GM21717 (cell line): ENCODE measurements around the gene SDHA.

ENCODE experiments used
- ATAC-seq: cut with Tn5 transposase; IDR thresholded peaks from one replicate; pipeline ENCODE4 v1.9.1; 2021; ENCODE audit warnings: mild to moderate bottlenecking, moderate library complexity; ENCODE audit not compliant: unreplicated experiment

The SDHA gene

DNA sequence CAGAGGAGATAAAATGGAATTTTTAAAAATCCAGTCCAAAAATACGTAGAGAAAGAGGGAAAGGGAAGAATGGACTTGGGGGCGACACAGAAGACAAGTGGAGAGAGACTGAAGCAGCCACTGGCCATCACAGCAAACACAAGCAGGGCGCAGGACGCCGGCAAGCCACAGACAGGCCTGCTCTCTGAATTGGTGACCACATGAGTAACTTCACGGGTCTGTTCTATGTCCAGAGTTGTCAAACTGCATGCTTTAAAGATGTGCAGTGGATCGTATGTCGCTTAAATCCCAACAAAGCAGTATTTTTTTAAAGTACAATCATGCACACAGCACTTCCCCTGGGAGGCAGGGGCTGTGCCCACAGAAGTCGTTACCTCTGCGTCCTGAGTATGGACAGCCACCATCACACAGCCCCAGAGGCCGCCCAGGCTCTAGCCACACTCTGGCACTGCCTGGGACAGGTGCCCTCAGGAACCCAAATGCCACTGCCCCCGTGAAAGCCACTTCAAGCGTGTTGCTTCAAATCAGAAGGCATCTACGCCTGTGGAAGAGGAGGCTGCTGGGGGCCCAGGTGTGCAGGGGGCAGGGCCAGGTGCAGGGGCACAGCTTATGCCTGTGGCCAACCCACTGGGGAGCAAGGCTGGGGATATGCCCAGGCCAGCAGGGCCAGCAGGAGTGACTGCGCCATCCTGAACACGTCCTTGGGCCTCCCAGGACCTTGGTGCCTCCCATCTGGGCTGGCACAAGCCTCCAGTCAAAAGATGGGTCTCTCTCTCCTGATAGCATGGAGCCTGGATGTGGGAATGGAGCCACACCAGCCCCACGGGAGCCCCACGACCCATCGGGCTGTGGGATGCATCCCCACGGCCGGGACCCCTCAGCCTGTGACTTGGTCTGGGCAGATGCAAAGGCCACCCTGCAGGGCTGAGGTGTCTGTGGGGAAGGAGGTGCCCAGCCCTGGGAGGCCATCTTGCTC is 32.7 kb upstream of the SDHA start:
- ATAC-seq, result no peak

- no peak for ATAC-seq
These were observed 31.8 kb upstream of the SDHA start for GRCh38 chr5:186091-187041.

GRCh38 chr5:187042-187431 is 31.1 kb upstream of the SDHA start:
- ATAC-seq, result no peak

DNA sequence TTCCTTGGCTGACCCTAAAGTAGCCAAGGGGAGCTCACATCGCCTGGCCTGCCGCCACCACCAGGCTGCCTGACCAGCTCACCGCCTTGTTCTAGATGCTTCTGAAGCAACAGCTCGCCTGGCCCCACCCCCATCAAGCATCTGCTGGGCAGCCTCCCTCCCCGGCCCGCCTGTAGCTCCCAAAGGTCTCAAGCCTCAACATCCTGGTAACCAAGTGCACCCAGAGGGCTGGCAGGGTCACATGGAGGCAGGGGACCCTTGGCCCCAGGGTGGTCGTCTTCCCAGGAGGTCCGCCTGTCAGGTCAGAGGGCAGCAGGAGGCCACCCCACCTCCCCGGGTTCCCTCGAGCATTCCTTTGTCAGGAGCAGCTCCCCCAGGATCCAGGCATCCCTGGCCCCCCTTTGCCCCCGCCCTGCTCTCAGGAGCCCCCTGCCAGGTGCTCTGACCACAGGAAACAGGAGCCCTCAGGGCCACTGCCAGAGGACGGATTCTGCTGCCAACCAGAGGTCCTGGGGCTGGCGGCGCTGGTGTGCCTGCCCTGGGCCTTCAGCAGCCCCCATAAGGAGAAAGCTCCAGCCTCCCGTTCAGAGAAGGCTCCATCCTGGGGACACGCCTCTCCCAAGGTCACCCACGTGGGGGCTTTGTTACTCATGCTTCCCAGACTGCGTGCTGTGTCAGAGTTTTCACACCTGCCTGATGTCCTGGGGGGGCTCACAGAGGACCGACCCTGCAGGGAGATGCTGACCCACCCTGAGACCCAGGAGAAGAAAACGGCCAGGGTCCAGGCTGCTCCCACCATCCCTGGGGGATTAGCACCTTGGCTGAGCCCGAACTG is 30.3 kb upstream of the SDHA start:
- ATAC-seq, result no peak

DNA sequence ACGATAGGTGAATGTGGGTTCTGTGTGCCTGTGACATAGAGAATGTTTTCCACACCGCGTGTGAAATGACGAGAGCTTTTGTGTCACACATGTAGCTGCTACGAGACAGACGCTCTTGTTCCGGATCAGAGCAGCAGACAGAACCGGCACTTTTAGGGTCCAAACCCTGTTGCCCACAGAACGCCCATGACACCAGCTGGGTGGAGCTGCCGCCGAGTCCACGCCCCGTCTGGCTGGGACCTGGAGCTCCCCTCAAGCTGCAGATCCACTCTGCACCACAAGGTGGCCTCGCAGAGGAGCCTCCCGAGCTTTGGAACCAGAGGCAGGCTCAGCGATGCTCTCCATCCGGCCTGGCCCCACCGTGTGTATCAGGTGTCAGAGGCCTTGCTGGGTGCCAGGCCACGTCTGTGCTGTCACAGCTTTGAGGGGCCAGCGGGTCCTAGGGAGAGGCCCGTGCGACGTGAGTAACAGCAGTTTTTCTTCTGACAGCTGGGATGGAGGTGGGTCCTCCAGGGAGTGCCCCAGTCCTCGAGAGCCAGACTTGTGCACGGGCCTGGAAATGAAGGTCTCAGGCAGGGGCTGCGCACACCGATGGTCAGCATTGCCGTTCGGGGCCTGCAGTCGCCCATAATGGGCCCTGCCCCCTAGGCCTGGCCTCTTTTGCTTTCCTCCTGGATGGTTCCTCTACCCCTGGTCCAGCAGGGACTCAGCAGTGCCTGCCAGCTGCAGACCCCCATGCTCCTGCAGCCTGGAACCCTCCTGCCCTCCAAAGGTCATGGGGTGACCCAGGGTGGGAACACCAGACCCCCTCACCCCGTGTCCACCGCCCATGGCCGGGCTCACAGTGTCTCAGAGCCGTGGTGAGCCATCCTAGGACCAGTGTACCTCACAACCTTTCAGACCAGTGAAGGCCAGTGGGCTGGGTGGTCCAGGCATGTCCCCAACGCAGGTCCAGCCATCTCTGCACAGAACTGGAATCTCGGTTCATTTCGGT is 29.3 kb upstream of the SDHA start:
- peak; percentile 63 for ATAC-seq

DNA sequence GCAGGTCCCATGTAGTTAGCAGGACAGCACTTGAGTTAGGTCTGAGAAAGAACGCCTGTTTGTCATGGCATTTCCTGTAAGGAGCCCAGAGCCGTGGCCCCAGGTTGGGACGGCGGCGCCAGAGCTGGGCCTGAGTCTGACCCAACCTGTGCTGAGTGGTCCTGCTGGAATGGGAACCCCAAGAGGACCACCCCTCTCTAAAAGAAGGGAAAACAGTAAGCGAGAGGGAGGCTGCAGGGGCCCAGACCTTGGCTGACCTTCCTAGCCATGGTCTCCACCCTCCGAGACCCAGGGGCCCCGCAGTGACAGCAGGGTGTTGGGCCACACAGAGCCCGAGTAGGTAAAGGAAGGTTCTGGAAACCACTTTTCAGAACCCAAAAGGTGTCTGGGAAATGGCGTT is 28.6 kb upstream of the SDHA start:
- ATAC-seq, result no peak

DNA sequence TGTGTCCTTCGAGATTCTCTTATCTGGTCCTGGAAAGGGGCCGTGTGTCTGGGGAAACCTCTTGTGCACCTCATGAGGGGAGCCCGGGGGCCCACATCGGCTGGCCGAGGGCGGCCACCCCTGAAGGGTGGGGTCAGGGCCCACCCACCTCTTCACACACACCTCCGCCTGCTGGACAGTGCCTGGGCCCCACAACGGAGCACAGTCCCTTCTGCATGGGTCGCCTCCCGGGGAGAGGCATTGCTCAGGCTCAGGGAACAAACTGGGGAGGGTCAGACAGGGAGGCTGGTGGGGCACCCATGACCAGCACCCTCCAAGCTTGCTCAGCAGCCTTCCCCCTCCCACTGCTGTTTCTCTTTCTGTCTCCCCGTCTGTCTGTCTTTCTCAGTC is 28.1 kb upstream of the SDHA start:
- no peak for ATAC-seq

DNA sequence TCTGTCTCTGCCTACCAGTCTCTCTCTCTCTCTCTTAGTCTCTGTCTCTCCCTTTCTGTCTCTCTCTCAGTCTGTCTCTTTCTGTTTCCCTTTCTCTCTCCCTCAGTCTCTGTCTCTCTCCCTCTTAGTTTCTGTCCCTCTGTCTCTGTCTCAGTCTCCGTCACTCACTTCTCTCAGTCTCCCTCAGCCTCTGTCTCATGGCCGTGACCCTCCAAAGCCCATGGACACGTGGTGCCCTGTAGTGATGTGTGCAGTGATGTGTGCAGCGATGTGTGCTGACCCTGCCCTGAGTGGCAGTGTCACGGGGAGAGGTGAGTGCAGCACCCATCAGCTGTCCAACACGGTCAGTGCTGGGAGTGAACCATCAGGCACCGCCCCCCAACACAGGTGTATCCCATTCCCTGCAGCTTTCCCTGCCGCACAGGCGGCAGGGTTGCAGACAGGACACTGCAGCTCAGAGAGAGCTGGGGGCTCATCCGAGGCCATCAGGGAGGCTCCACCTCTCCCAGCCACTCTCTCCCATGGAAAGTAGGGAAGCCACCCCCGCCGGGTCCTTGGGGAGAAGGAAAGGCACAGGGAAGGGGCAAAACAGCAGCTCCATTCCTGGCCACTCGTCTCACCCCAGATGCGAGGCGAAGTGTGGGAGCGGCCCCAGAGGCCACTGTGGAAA is 27.6 kb upstream of the SDHA start:
- peak; percentile 58 for ATAC-seq

- peak; percentile 42 for ATAC-seq
These were observed 26.8 kb upstream of the SDHA start, which contains the start of gene LRRC14B for GRCh38 chr5:191036-191948. TSS of gene LRRC14B (plus strand) at chr5:191495. CDS start at chr5:191539, 44 bp downstream.

- ATAC-seq, result no peak
These were observed 26.0 kb upstream of the SDHA start for GRCh38 chr5:191949-192690.

GRCh38 chr5:192691-192969 is 25.5 kb upstream of the SDHA start:
- ATAC-seq, result no peak

- ATAC-seq, result no peak
These were observed 24.9 kb upstream of the SDHA start for GRCh38 chr5:192970-193831.

DNA sequence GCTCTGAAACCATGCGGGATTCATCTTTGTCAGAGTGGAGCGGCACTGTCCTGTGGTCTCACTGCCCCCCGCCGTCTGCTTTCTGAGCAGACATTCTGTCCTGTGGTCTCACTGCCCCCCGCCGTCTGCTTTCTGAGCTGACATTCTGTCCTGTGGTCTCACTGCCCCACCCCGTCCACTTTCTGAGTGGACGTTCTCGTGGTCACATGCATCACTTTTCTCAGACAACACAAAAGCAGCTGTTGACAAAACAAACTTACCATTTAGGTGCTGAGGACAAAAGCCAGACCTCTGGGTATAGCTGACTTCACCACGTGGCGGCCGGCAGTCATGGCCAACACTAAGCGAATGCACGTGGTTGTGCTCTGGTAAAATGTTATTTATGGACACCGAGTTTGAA is 24.0 kb upstream of the SDHA start:
- ATAC-seq, result no peak

DNA sequence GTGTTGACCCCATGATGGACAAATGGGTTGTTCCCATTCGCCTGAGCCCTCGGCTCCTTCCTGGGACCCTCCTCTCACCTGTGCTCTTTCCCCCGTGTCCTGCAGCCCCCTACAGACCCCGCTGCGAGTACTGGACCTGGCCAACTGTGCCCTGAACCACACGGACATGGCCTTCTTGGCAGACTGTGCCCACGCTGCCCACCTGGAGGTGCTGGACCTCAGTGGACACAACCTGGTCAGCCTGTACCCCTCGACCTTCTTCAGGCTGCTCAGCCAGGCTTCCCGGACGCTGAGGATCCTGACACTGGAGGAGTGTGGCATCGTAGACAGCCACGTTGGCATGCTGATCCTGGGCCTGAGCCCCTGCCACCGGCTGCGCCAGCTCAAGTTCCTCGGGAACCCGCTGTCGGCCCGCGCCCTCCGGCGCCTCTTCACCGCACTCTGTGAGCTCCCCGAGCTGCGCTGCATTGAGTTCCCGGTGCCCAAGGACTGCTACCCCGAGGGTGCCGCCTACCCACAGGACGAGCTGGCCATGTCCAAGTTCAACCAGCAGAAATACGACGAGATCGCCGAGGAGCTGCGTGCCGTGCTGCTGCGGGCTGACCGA is 23.4 kb upstream of the SDHA start:
- ATAC-seq, result no peak

GRCh38 chr5:195401-196160 is 22.5 kb upstream of the SDHA start:
- ATAC-seq, result no peak
